ENCODE data around the gene HDAC5. TPM values are rescaled to one million over a fixed set of nuclear protein-coding genes. Genes with fewer than 3 reads are reported as not detected.
"Not testable (repeated sequence)": the region's sequence is repeated elsewhere in the genome, so short reads cannot be mapped to it uniquely, and the experiment has no call there.

The HDAC5 gene
- total RNA-seq, 1 donor from 2014 or later = 34.1 TPM

- Mint-ChIP-seq H3K4me1 (peaks cover 11% of the 10 kb centered on the region), H3K4me3 (no peak overlapping the region), H3K27ac (peak overlapping the region; percentile 74), H3K36me3 (no peaks in the 10 kb centered on the region), H3K27me3 (ENCODE audit: low read depth) (no peaks in the 10 kb centered on the region), H3K9me3 (no peaks in the 10 kb centered on the region)
- no peak for DNase-seq (ENCODE audit: low spot score in 2 of 2, unreplicated experiment in 2 of 2)
- TF ChIP-seq, protein P1, sequence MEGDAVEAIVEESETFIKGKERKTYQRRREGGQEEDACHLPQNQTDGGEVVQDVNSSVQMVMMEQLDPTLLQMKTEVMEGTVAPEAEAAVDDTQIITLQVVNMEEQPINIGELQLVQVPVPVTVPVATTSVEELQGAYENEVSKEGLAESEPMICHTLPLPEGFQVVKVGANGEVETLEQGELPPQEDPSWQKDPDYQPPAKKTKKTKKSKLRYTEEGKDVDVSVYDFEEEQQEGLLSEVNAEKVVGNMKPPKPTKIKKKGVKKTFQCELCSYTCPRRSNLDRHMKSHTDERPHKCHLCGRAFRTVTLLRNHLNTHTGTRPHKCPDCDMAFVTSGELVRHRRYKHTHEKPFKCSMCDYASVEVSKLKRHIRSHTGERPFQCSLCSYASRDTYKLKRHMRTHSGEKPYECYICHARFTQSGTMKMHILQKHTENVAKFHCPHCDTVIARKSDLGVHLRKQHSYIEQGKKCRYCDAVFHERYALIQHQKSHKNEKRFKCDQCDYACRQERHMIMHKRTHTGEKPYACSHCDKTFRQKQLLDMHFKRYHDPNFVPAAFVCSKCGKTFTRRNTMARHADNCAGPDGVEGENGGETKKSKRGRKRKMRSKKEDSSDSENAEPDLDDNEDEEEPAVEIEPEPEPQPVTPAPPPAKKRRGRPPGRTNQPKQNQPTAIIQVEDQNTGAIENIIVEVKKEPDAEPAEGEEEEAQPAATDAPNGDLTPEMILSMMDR (IDR thresholded peaks at IDR 0.05; ENCODE audit: unreplicated experiment) = no peak
These were observed 20.4 kb downstream of the HDAC5 start for GRCh38 chr17:44102849-44103622.

DNA sequence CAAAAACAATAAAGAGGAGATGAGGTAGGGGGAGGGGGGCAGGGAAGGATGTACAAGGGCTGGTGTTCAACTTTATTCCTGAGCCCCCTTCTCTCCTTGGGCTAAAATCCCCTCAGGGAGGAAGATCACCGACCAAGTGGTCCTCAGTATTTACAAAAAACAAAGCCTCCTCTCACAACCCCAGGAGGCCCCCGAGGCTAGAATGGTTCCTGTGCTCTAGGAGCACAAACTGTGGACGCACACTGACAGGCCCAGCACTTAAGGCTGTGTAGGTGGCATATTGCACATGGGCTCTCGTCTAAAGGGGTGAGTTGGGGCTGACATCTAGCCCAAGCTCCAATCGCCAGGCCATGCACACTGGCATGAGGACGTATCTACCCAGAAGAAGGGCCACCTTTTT, 21.6 kb downstream of the HDAC5 start:
- H3K4me3 Mint-ChIP-seq; H3K36me3 Mint-ChIP-seq; H3K9me3 Mint-ChIP-seq; H3K27ac Mint-ChIP-seq; DNase-seq (ENCODE audit: low spot score in 2 of 2, unreplicated experiment in 2 of 2); H3K27me3 Mint-ChIP-seq (ENCODE audit: low read depth): not testable (repeated sequence)
- peaks cover 11% of the 10 kb centered on the region for H3K4me1 Mint-ChIP-seq

DNA sequence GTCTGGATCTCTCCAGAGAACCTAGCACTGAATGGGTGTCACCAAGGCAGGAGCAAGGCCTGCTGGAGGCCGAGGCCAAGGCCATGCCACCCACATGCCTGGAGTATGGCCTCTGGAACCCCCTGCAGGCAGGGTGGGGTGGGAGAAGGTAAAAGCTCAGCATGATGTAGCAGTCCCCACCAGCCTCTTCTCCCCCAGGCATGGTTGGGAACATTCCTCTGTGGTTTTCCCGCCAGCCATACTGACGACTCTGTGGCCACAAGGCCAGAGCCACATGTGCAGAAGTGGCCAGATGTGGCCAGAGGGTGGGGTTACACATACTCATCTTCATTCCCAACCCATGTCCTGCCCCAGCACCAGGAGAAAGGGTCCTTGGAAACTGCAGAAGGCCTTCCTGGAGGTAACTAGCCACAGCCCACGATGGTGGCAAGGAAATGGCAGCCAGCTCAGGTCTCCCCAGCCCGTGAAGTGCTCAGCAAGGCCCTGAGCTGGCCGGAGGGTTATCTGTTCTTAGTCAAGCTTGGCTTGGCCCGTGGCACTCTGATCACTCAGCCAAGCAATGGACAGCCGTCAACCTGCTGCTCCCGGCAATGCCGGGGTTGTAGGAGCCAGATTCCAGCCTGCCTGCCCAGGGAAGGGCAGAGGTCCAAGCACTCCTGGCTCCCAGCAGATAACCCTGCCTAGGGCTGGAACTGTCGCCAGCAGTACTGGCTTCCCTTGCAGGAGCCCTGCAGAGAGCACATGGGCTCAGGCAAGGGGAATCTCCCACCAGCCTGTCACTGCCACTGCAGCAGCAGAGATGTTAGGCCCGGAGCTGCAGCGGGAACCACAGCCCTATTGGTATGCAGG, 26.1 kb downstream of the HDAC5 start:
- Mint-ChIP-seq H3K4me3 (no peak overlapping the region), H3K4me1 (peaks cover 12% of the 10 kb centered on the region), H3K27ac (no peak overlapping the region)

GRCh38 chr17:44095647-44096496, 27.6 kb downstream of the HDAC5 start:
- peak; percentile 38 to 57 for DNase-seq (ENCODE audit: low spot score in 2 of 2, unreplicated experiment in 2 of 2)
- H3K4me1 Mint-ChIP-seq = peaks cover 9% of the 10 kb centered on the region
- H3K36me3 Mint-ChIP-seq = peaks cover 8% of the 10 kb centered on the region
- peak overlapping the region; percentile 63 for H3K4me3 Mint-ChIP-seq
- no peaks in the 10 kb centered on the region for H3K27me3 Mint-ChIP-seq (ENCODE audit: low read depth)
- no peaks in the 10 kb centered on the region for H3K9me3 Mint-ChIP-seq
- peak overlapping the region; percentile 98 for H3K27ac Mint-ChIP-seq
- TF ChIP-seq, protein P1 (IDR thresholded peaks at IDR 0.05; ENCODE audit: unreplicated experiment) = no peak

More for the DNA sequence above, 26.1 kb downstream of the HDAC5 start:
- no peaks in the 10 kb centered on the region for H3K27me3 Mint-ChIP-seq (ENCODE audit: low read depth)
- H3K36me3 Mint-ChIP-seq = no peaks in the 10 kb centered on the region
- DNase-seq (ENCODE audit: low spot score in 2 of 2, unreplicated experiment in 2 of 2) = no peak
- TF ChIP-seq, protein P1 (IDR thresholded peaks at IDR 0.05; ENCODE audit: unreplicated experiment) = no peak
- H3K9me3 Mint-ChIP-seq = no peaks in the 10 kb centered on the region

GRCh38 chr17:44095388-44095646, 28.1 kb downstream of the HDAC5 start:
- H3K36me3 Mint-ChIP-seq = peaks cover 8% of the 10 kb centered on the region
- DNase-seq (ENCODE audit: low spot score in 2 of 2, unreplicated experiment in 2 of 2) = no peak
- H3K4me1 Mint-ChIP-seq = peaks cover 9% of the 10 kb centered on the region
- TF ChIP-seq, protein P1 (IDR thresholded peaks at IDR 0.05; ENCODE audit: unreplicated experiment) = no peak
- peak overlapping the region; percentile 63 for H3K4me3 Mint-ChIP-seq
- peak overlapping the region; percentile 98 for H3K27ac Mint-ChIP-seq
- H3K27me3 Mint-ChIP-seq (ENCODE audit: low read depth) = no peaks in the 10 kb centered on the region
- H3K9me3 Mint-ChIP-seq = no peaks in the 10 kb centered on the region
